Bronchial epithelial cell (primary cell): ENCODE measurements around the gene ADH5. TPM values are rescaled to one million over a fixed set of nuclear protein-coding genes. Genes with fewer than 3 reads are reported as not detected.
"Not testable (repeated sequence)": the region's sequence is repeated elsewhere in the genome, so short reads cannot be mapped to it uniquely, and the experiment has no call there.

Experiments
- DNase-seq: peaks from one replicate; pipeline ENCODE4 v3.0.0-alpha.2; 2010; ENCODE audit warnings: low read depth
- FAIRE-seq: peaks from 2 replicates; lab custom pipeline; 2011; peaks lifted over from hg19 to GRCh38; lab: Jason Lieb, UNC
- H3K27me3 ChIP-seq: 2 replicates; pipeline ENCODE4 v1.5.1; 2011; ENCODE audit warnings: low read length; ENCODE audit not compliant: control insufficient read depth, insufficient read depth
- H3K36me3 ChIP-seq: 2 replicates; pipeline ENCODE4 v1.5.1; 2011; ENCODE audit warnings: low read length; ENCODE audit not compliant: control insufficient read depth, insufficient read depth
- H3K4me3 ChIP-seq: 2 replicates; pipeline ENCODE4 v1.5.1; 2011; ENCODE audit warnings: mild to moderate bottlenecking, low read depth, low read length, control low read depth
- total RNA-seq: library from RNA; depleted of rRNA; stranded (reverse); fragments of >200 nt; gene quantifications from 2 replicates; pipeline ENCODE4 v1.2.1, GENCODE V29; 2014
- TF ChIP-seq, protein P1 (sequence below): IDR thresholded peaks from 2 replicates; pipeline ENCODE4 v1.5.1; 2011; ENCODE audit warnings: mild to moderate bottlenecking, moderate library complexity, low read length, control low read depth, inconsistent platforms; ENCODE audit not compliant: insufficient read depth, severe bottlenecking

Gene ADH5
- total RNA-seq, 1 donor from 2014 or later, result 152 TPM

DNA sequence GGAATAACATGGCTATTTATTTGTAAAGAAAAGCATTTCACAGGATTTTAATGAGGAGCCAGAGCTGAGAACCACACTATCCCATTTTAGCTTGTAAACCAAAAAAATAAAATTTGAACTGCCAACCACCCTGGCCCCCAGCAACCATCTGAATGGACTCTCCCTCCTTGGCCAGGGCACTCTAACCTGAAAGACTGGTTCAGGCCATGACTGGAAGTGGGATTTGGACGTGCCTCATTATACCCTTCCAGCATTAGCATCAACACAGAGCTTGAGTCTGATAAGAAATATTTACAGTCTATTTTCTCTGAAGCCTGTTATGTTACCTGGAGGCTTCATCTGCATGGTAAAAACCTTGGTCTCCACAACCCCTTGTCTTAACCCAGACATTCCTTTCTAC is 63.1 kb downstream of the ADH5 start:
- DNase-seq, result peak; percentile 11
- TF ChIP-seq, protein P1, sequence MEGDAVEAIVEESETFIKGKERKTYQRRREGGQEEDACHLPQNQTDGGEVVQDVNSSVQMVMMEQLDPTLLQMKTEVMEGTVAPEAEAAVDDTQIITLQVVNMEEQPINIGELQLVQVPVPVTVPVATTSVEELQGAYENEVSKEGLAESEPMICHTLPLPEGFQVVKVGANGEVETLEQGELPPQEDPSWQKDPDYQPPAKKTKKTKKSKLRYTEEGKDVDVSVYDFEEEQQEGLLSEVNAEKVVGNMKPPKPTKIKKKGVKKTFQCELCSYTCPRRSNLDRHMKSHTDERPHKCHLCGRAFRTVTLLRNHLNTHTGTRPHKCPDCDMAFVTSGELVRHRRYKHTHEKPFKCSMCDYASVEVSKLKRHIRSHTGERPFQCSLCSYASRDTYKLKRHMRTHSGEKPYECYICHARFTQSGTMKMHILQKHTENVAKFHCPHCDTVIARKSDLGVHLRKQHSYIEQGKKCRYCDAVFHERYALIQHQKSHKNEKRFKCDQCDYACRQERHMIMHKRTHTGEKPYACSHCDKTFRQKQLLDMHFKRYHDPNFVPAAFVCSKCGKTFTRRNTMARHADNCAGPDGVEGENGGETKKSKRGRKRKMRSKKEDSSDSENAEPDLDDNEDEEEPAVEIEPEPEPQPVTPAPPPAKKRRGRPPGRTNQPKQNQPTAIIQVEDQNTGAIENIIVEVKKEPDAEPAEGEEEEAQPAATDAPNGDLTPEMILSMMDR, result no peak
- no peak for FAIRE-seq

GRCh38 chr4:99024481-99025275 is 63.9 kb downstream of the ADH5 start:
- DNase-seq (peak; percentile 24), FAIRE-seq (no peak)
- Histone ChIP-seq H3K4me3 (no peak overlapping the region), H3K27me3 (no peaks in the 10 kb centered on the region), H3K36me3 (peaks cover 2% of the 10 kb centered on the region)
- TF ChIP-seq, protein P1, result peak; percentile 5

More for the DNA sequence above, 63.1 kb downstream of the ADH5 start:
- H3K27me3 ChIP-seq, result no peaks in the 10 kb centered on the region
- no peak overlapping the region for H3K4me3 ChIP-seq
- H3K36me3 ChIP-seq, result peaks cover 2% of the 10 kb centered on the region

GRCh38 chr4:99023800-99024251 is 64.8 kb downstream of the ADH5 start:
- not testable (repeated sequence) for H3K36me3 ChIP-seq, H3K4me3 ChIP-seq, DNase-seq, FAIRE-seq, H3K27me3 ChIP-seq

DNA sequence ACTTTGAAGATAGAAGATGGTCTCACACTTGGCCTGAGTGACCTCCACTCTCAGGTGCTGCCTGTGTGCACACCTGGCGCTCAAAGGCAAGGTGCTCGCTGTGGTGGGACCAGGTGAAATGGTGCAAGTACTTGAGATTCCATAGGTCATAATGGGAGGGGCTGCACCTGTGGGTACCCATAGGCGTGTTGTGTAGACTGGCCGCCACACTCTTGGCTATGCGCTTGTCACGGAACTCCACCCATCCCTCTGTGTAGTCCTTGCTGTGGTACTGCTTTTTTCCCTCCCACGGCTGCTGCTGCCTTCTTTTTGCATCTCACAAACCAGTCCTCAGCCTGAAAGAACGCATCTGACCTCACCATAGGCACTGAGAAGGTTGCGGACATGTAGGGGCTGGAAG is 66.0 kb downstream of the ADH5 start:
- DNase-seq (no peak), FAIRE-seq (no peak)
- peaks cover 2% of the 10 kb centered on the region for H3K36me3 ChIP-seq
- no peaks in the 10 kb centered on the region for H3K27me3 ChIP-seq
- TF ChIP-seq, protein P1, result no peak
- no peak overlapping the region for H3K4me3 ChIP-seq

GRCh38 chr4:99021386-99021785 is 67.2 kb downstream of the ADH5 start:
- DNase-seq (no peak), FAIRE-seq (no peak)
- Histone ChIP-seq H3K36me3 (peaks cover 2% of the 10 kb centered on the region), H3K27me3 (no peaks in the 10 kb centered on the region), H3K4me3 (no peak overlapping the region)
- TF ChIP-seq, protein P1, result no peak

Other genes with a start within 250 kb of the ADH5 start
- gene EIF4E, start 159.7 kb downstream of the ADH5 start, total RNA-seq, result 237 and 306 TPM in 2 replicates
- gene METAP1, start 93.1 kb downstream of the ADH5 start, total RNA-seq, result 33.0 and 41.9 TPM in 2 replicates
- not detected in 2 replicates for gene ADH4, start 55.5 kb upstream of the ADH5 start, total RNA-seq
- not detected in 2 replicates for gene ADH6, start 130.5 kb upstream of the ADH5 start, total RNA-seq
- gene ADH1A, start 202.2 kb upstream of the ADH5 start, total RNA-seq, result not detected in 2 replicates
- 0.26 and 2.1 TPM in 2 replicates for gene ADH1B, start 232.6 kb upstream of the ADH5 start, total RNA-seq